ENCODE data around the gene PSAP.

The PSAP gene

GRCh38 chr10:71820966-71821365 lies 30.1 kb downstream of the PSAP start:
- no peaks in the 10 kb centered on the region for H4K20me1 ChIP-seq (ENCODE audit: insufficient read depth, low read length, poor library complexity, severe bottlenecking)
- TF ChIP-seq CTCF (conservative IDR thresholded peaks at IDR 0.05; ENCODE audit: low read length): no peak
- TF ChIP-seq EZH2phosphoT487 (IDR thresholded peaks at IDR 0.05; ENCODE audit: borderline replicate concordance): no peak

GRCh38 chr10:71819985-71820384 lies 31.1 kb downstream of the PSAP start:
- peaks cover 8% of the 10 kb centered on the region for H3K4me1 ChIP-seq (ENCODE audit: insufficient read depth, low read length, poor library complexity, severe bottlenecking)
- H3K79me2 ChIP-seq (ENCODE audit: insufficient read depth, low read length): no peaks in the 10 kb centered on the region
- H2AFZ ChIP-seq (ENCODE audit: low read length): no peak overlapping the region
- H3K36me3 ChIP-seq (ENCODE audit: insufficient read depth, low read length): peaks cover 84% of the 10 kb centered on the region; the same call in 1 of the 2 replicates
- H3K9ac ChIP-seq (ENCODE audit: low read depth, low read length, poor library complexity, severe bottlenecking): no peak overlapping the region
- no peak for TF ChIP-seq CTCF (conservative IDR thresholded peaks at IDR 0.05; ENCODE audit: low read length)
- no peak for TF ChIP-seq EZH2phosphoT487 (IDR thresholded peaks at IDR 0.05; ENCODE audit: borderline replicate concordance)
- H3K9me2 ChIP-seq (replicated peaks; ENCODE audit: low read depth, low read length): no peaks in the 10 kb centered on the region
- no peak overlapping the region for H3K4me2 ChIP-seq (ENCODE audit: low read depth, low read length, poor library complexity, severe bottlenecking)
- H4K20me1 ChIP-seq (ENCODE audit: insufficient read depth, low read length, poor library complexity, severe bottlenecking): no peaks in the 10 kb centered on the region
- no peaks in the 10 kb centered on the region for H3K9me3 ChIP-seq (ENCODE audit: insufficient read depth, low read depth, low read length)
- no peaks in the 10 kb centered on the region for H3F3A ChIP-seq (ENCODE audit: low read depth)
- no peaks in the 10 kb centered on the region for H3K27me3 ChIP-seq (ENCODE audit: insufficient read depth, low read length, poor library complexity, severe bottlenecking)
- H3K4me3 ChIP-seq (ENCODE audit: low read length, poor library complexity, severe bottlenecking): no peak overlapping the region

More at GRCh38 chr10:71820966-71821365, 30.1 kb downstream of the PSAP start:
- Histone ChIP-seq H3K9me2 (replicated peaks; ENCODE audit: low read depth, low read length) (no peaks in the 10 kb centered on the region), H2AFZ (ENCODE audit: low read length) (no peak overlapping the region), H3K9ac (ENCODE audit: low read depth, low read length, poor library complexity, severe bottlenecking) (no peak overlapping the region), H3F3A (ENCODE audit: low read depth) (no peaks in the 10 kb centered on the region), H3K4me1 (ENCODE audit: insufficient read depth, low read length, poor library complexity, severe bottlenecking) (peaks cover 8% of the 10 kb centered on the region), H3K36me3 (ENCODE audit: insufficient read depth, low read length) (peaks cover 88% of the 10 kb centered on the region), H3K4me2 (ENCODE audit: low read depth, low read length, poor library complexity, severe bottlenecking) (no peak overlapping the region), H3K9me3 (ENCODE audit: insufficient read depth, low read depth, low read length) (no peaks in the 10 kb centered on the region), H3K4me3 (ENCODE audit: low read length, poor library complexity, severe bottlenecking) (no peak overlapping the region), H3K27me3 (ENCODE audit: insufficient read depth, low read length, poor library complexity, severe bottlenecking) (no peaks in the 10 kb centered on the region), H3K79me2 (ENCODE audit: insufficient read depth, low read length) (no peaks in the 10 kb centered on the region)

GRCh38 chr10:71819441-71819861 lies 31.6 kb downstream of the PSAP start:
- no peak overlapping the region for H3K4me2 ChIP-seq (ENCODE audit: low read depth, low read length, poor library complexity, severe bottlenecking)
- H3K79me2 ChIP-seq (ENCODE audit: insufficient read depth, low read length): no peaks in the 10 kb centered on the region
- no peaks in the 10 kb centered on the region for H3F3A ChIP-seq (ENCODE audit: low read depth)
- no peak overlapping the region for H3K4me3 ChIP-seq (ENCODE audit: low read length, poor library complexity, severe bottlenecking)
- H3K27me3 ChIP-seq (ENCODE audit: insufficient read depth, low read length, poor library complexity, severe bottlenecking): no peaks in the 10 kb centered on the region
- no peaks in the 10 kb centered on the region for H4K20me1 ChIP-seq (ENCODE audit: insufficient read depth, low read length, poor library complexity, severe bottlenecking)
- no peaks in the 10 kb centered on the region for H3K9me2 ChIP-seq (replicated peaks; ENCODE audit: low read depth, low read length)
- peaks cover 79% of the 10 kb centered on the region; the same call in 1 of the 2 replicates for H3K36me3 ChIP-seq (ENCODE audit: insufficient read depth, low read length)
- TF ChIP-seq CTCF (conservative IDR thresholded peaks at IDR 0.05; ENCODE audit: low read length): no peak
- no peak for TF ChIP-seq EZH2phosphoT487 (IDR thresholded peaks at IDR 0.05; ENCODE audit: borderline replicate concordance)
- H3K9ac ChIP-seq (ENCODE audit: low read depth, low read length, poor library complexity, severe bottlenecking): no peak overlapping the region
- H2AFZ ChIP-seq (ENCODE audit: low read length): no peak overlapping the region
- H3K9me3 ChIP-seq (ENCODE audit: insufficient read depth, low read depth, low read length): no peaks in the 10 kb centered on the region
- peaks cover 8% of the 10 kb centered on the region for H3K4me1 ChIP-seq (ENCODE audit: insufficient read depth, low read length, poor library complexity, severe bottlenecking)
